K562 (cell line): Measurements from ENCODE around the gene SNX3. TPM values are rescaled to one million over a fixed set of nuclear protein-coding genes. Genes with fewer than 3 reads are reported as not detected.

Source experiments
- GATAD2A ChIP-seq: fragments of 450-650 bp; IDR thresholded peaks from 2 replicates; pipeline ENCODE4 v1.6.1; 2017
- KHSRP ChIP-seq: fragments of 450-650 bp; IDR thresholded peaks from 2 replicates; pipeline ENCODE4 v1.6.1; 2017
- MYC ChIP-seq, 2 experiments: fragments of 250-450 bp in 1 of 2; sonication (Bioruptor Pico) in 1 of 2; IDR thresholded peaks; 2 replicates each; pipeline versions ENCODE4 v1.5.1 to v1.6.1; 2012 to 2021; ENCODE audit warnings: low read depth in 2 of 2, borderline replicate concordance in 1 of 2, improper control_type of control experiment in 1 of 2, low read length in 1 of 2, mild to moderate bottlenecking in 1 of 2, moderate library complexity in 1 of 2
- SOX6 ChIP-seq: fragments of 450-650 bp; IDR thresholded peaks from 2 replicates; pipeline ENCODE4 v1.6.1; 2014; ENCODE audit warnings: mild to moderate bottlenecking
- TAF15 ChIP-seq: fragments of 200-400 bp; formaldehyde crosslinking; IDR thresholded peaks from 2 replicates; pipeline ENCODE4 v1.6.1; 2017; ENCODE audit warnings: mild to moderate bottlenecking, low read depth, low read length, moderate library complexity
- ZNF140 ChIP-seq: fragments of 250-450 bp; sonication (Bioruptor Pico); IDR thresholded peaks from 2 replicates; pipeline ENCODE4 v1.8.0; 2021; ENCODE audit warnings: moderate library complexity, mild to moderate bottlenecking, inconsistent platforms
- polyA plus RNA-seq, 8 experiments: library from polyadenylated mRNA; depleted of rRNA in 4 of 8; stranded (reverse) in 5 of 8; unstranded in 3 of 8; fragments of >200 nt; fragmentation: Nextera tagmentation in 2 of 8; fragmentation: Illumina TruSeq in 1 of 8; extraction: Ambion mirVana in 2 of 8; extraction: Trizol in 1 of 8; gene quantifications; 2 replicates each; pipeline versions ENCODE4 v1.2.1 to v1.2.3, GENCODE V29; 2011 to 2014; ENCODE audit warnings: inconsistent platforms in 1 of 8, missing spikeins in 1 of 8
- total RNA-seq, 7 experiments: library from RNA; depleted of rRNA in 6 of 7; stranded (reverse); fragments of >200 nt in 6 of 7; fragmentation: Illumina TruSeq in 2 of 7; extraction: Trizol in 2 of 7; gene quantifications; 2 replicates each; pipeline versions ENCODE4 v1.2.1 to v1.2.3, GENCODE V29; 2011 to 2021; ENCODE audit warnings: low replicate concordance in 1 of 7
- TF ChIP-seq, protein P1 (sequence below), 2 experiments: fragments of 450-650 bp; IDR thresholded peaks; 2 replicates each; pipeline ENCODE4 v1.6.1; 2016; ENCODE audit warnings: mild to moderate bottlenecking in 2 of 2, borderline replicate concordance in 1 of 2, low read depth in 1 of 2, moderate library complexity in 1 of 2
- TF ChIP-seq, protein P2 (sequence below): sonication (generic); formaldehyde crosslinking; IDR thresholded peaks from 2 replicates; pipeline ENCODE4 v1.9.0; 2022; ENCODE audit warnings: mild to moderate bottlenecking, missing genetic modification reagents

The SNX3 gene
- total and polyA plus RNA-seq, 9 of the 15 experiments (the other 6 are each of a cell fraction or from before 2014, with no cell fraction given): 48.9 to 410 (median 159) TPM

DNA sequence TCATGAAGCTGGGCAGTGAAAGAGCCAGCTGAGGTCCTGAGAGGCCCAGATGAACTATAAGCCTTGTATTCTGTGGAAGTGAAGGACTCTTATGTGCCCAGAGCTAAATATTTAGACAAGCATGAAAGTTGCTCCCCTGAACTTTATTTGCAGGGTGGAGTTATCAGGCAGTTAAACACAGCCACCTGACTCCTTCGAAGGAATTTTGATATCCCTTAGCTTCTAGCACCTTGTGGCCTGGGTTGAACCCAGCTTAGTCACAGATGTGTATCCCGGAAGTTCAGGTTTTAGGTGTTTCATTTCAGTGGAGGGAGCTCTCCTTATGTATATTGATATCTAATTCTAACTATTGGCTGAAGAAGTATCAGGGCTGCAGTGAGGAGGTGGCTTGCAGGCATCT is 74.6 kb downstream of the SNX3 start (continued):
- TF ChIP-seq, protein P1, sequence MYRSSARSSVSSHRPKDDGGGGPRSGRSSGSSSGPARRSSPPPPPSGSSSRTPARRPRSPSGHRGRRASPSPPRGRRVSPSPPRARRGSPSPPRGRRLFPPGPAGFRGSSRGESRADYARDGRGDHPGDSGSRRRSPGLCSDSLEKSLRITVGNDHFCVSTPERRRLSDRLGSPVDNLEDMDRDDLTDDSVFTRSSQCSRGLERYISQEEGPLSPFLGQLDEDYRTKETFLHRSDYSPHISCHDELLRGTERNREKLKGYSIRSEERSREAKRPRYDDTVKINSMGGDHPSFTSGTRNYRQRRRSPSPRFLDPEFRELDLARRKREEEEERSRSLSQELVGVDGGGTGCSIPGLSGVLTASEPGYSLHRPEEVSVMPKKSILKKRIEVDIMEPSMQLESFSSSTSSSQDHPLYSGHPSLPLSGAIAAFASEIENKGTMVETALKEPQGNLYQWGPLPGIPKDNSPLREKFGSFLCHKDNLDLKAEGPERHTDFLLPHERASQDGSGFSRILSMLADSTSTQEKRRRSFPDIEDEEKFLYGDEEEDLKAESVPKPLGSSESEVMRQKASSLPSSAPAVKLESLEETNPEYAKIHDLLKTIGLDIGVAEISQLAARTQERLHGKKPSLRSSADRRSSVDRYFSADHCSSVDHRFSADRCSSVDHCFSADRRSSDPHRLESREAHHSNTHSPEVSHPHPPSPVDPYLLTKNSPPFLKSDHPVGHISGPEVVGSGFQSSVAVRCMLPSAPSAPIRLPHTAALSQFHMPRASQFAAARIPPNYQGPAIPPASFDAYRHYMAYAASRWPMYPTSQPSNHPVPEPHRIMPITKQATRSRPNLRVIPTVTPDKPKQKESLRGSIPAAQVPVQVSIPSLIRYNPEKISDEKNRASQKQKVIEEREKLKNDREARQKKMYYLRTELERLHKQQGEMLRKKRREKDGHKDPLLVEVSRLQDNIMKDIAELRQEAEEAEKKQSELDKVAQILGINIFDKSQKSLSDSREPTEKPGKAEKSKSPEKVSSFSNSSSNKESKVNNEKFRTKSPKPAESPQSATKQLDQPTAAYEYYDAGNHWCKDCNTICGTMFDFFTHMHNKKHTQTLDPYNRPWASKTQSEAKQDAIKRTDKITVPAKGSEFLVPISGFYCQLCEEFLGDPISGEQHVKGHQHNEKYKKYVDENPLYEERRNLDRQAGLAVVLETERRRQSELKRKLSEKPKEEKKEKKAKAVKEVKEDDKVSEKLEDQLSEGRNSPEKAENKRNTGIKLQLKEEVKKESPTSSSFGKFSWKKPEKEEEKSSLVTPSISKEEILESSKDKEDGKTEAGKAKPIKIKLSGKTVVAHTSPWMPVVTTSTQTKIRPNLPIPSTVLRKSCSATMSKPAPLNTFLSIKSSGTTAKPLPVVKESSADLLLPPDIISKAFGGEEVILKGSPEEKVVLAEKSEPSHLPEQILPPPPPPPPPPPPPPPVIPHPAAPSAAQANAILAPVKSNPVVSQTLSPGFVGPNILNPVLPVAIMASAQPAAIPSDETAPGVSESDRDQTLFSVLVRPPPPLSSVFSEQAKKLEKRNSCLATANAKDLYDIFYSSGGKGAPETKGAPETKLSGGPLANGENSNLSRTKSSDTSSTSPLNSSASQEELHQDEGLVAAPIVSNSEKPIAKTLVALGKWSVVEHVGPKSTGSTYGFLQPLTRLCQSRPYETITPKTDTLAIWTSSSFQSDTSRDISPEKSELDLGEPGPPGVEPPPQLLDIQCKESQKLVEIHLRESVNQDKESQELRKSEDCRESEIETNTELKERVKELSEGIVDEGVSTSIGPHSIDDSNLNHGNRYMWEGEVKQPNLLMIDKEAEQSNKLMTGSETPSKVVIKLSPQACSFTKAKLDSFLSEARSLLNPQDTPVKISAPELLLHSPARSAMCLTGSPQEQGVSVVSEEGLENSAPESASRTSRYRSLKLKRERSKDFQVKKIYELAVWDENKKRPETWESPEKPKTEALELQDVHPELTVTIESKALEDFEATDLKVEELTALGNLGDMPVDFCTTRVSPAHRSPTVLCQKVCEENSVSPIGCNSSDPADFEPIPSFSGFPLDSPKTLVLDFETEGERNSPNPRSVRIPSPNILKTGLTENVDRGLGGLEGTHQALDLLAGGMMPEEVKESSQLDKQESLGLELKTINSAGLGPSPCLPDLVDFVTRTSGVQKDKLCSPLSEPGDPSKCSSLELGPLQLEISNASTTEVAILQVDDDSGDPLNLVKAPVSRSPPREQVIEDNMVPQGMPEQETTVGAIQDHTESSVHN (IDR thresholded peaks at IDR 0.05; ENCODE audit: borderline replicate concordance in 1 of 2, low read depth in 1 of 2): no peak
- TF ChIP-seq MYC (IDR thresholded peaks at IDR 0.05; ENCODE audit: low read depth, low read length): no peak
- TF ChIP-seq MYC (CRISPR knock-in tag; IDR thresholded peaks at IDR 0.05; ENCODE audit: borderline replicate concordance, low read depth): no peak
- TF ChIP-seq, protein P2, sequence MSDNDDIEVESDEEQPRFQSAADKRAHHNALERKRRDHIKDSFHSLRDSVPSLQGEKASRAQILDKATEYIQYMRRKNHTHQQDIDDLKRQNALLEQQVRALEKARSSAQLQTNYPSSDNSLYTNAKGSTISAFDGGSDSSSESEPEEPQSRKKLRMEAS (CRISPR knock-in tag): no peak
- no peak for TF ChIP-seq SOX6
- TF ChIP-seq GATAD2A: no peak
- TF ChIP-seq TAF15: no peak
- no peak for TF ChIP-seq KHSRP
- TF ChIP-seq ZNF140 (CRISPR knock-in tag): no peak
